HFFc6 (cell line): ENCODE results near the gene RAD51B. TPM values are rescaled to one million over a fixed set of nuclear protein-coding genes. Genes with fewer than 3 reads are reported as not detected.
"Not testable (repeated sequence)": the region's sequence is repeated elsewhere in the genome, so short reads cannot be mapped to it uniquely, and the experiment has no call there.

ENCODE experiments used
- DNase-seq: peaks from one replicate; pipeline ENCODE4 v3.0.0-alpha.2; 2018
- H3K27ac Mint-ChIP-seq: 2 replicates; pipeline ENCODE4 v1.8.0; 2020; ENCODE audit warnings: mild to moderate bottlenecking, mixed read lengths
- H3K27me3 Mint-ChIP-seq: 2 replicates; pipeline ENCODE4 v1.8.0; 2021; ENCODE audit warnings: mild to moderate bottlenecking, moderate library complexity, mixed read lengths; ENCODE audit not compliant: insufficient read depth
- H3K36me3 Mint-ChIP-seq: 2 replicates; pipeline ENCODE4 v1.8.0; 2021; ENCODE audit warnings: low read depth, mixed read lengths
- H3K4me1 Mint-ChIP-seq: 2 replicates; pipeline ENCODE4 v1.8.0; 2020; ENCODE audit warnings: low read depth, mixed read lengths
- H3K4me3 Mint-ChIP-seq: 2 replicates; pipeline ENCODE4 v1.8.0; 2020; ENCODE audit warnings: mild to moderate bottlenecking, moderate library complexity, mixed read lengths
- H3K9me3 Mint-ChIP-seq: 2 replicates; pipeline ENCODE4 v1.8.0; 2020; ENCODE audit warnings: mild to moderate bottlenecking, mixed read lengths
- total RNA-seq, 6 experiments: library from RNA; stranded (reverse); fragmentation: NEBNext Ultra II Directional; extraction: Animal tissue kit (Norgen Biotek cat#: 25700); gene quantifications; 2 replicates in 1 of 6; 3 replicates in 5 of 6; pipeline ENCODE4 v1.2.3, GENCODE V29; 2021
- TF ChIP-seq, protein P1 (sequence below): fragments of 200-600 bp; sonication (generic); IDR thresholded peaks from 2 replicates; pipeline ENCODE4 v1.5.0; 2021; ENCODE audit warnings: antibody characterized with exemption, mild to moderate bottlenecking

RAD51B gene
- total RNA-seq, 6 experiments from 2014 or later, result 7.1 to 12.4 (median 9.6) TPM

DNA sequence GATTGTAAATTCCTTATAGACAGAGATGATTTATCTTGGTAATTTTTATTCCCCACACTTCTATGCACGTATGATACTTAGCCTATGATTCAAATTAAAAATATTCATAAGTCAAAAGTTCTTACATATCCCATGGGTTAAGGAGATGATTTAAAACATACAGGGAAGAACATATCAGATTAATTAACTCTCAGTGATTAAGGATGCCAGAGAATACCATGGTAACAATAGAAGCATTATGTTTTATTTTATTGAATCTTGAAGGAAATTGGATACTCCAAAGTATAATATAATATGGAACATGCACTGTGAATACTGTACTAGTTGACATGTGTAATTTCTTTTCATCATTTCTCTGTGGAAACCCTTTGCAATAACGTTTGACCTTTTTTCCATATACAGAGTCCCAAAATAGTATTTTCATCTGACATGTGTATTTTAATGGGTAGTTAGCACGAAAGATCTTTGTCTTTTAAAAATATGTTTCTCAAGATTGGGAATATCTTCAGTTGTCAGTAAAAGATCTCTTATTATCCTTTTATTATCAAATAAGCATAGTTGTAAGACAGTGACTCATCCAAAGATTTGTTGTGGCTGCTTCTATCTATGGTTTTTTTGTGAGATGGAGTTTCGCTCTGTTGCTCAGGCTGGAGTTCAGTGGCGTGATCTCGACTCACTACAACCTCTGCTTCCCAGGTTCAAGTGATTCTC lies 166.7 kb downstream of the RAD51B start:
- DNase-seq, result peak; percentile 45
- TF ChIP-seq, protein P1, sequence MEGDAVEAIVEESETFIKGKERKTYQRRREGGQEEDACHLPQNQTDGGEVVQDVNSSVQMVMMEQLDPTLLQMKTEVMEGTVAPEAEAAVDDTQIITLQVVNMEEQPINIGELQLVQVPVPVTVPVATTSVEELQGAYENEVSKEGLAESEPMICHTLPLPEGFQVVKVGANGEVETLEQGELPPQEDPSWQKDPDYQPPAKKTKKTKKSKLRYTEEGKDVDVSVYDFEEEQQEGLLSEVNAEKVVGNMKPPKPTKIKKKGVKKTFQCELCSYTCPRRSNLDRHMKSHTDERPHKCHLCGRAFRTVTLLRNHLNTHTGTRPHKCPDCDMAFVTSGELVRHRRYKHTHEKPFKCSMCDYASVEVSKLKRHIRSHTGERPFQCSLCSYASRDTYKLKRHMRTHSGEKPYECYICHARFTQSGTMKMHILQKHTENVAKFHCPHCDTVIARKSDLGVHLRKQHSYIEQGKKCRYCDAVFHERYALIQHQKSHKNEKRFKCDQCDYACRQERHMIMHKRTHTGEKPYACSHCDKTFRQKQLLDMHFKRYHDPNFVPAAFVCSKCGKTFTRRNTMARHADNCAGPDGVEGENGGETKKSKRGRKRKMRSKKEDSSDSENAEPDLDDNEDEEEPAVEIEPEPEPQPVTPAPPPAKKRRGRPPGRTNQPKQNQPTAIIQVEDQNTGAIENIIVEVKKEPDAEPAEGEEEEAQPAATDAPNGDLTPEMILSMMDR, result no peak
- H3K36me3 Mint-ChIP-seq, result no peaks in the 10 kb centered on the region
- no peak overlapping the region for H3K4me3 Mint-ChIP-seq
- peaks cover 41% of the 10 kb centered on the region for H3K4me1 Mint-ChIP-seq
- H3K27me3 Mint-ChIP-seq, result no peaks in the 10 kb centered on the region
- H3K9me3 Mint-ChIP-seq, result no peaks in the 10 kb centered on the region
- H3K27ac Mint-ChIP-seq, result peak overlapping the region; percentile 71

DNA sequence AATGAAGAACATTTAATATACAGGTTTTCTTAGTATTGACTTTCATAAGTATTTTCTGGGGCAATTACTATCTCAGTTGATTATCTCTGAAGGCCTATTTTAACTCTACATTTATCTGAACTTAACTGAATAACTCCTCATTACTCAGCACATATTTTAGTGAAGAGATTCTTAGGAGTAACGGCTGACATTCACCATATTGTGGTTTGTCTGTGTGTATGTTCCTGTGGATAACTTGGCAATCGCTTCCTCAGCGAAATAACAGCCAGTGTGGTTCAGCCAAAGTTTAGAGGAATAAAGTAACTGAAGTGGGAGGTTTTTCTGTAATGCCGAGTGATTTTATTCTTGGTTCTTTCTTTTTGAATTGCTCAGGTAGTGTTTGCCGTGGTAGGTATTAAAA lies 168.0 kb downstream of the RAD51B start:
- H3K4me3 Mint-ChIP-seq, result peak overlapping the region; percentile 50

DNA sequence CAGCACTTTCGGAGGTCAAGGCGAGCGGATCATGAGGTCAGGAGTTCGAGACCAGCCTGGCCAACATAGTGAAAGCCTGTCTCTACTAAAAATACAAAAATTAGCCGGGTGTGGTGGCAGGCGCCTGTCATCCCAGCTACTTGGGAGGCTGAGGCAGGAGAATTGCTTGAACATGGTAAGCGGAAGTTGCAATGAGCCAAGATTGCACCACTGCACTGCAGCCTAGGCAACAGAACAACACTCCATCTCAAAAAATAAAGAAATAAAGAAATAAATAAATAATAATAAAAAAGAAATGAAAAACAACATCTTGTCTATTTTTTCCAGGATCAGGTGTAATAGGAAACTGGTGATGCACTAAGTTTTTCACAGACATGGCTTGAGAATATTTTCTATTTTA lies 168.6 kb downstream of the RAD51B start:
- Mint-ChIP-seq H3K4me1 (peaks cover 31% of the 10 kb centered on the region), H3K27ac (peak overlapping the region; percentile 77), H3K4me3 (peak overlapping the region; percentile 50; the same call in 1 of the 2 replicates)
- DNase-seq, H3K9me3 Mint-ChIP-seq, H3K36me3 Mint-ChIP-seq, H3K27me3 Mint-ChIP-seq: not testable (repeated sequence)

More for the DNA sequence above, 168.0 kb downstream of the RAD51B start:
- peak overlapping the region; percentile 77 for H3K27ac Mint-ChIP-seq
- no peaks in the 10 kb centered on the region for H3K36me3 Mint-ChIP-seq
- H3K27me3 Mint-ChIP-seq, result no peaks in the 10 kb centered on the region
- DNase-seq, result peak; percentile 58
- H3K9me3 Mint-ChIP-seq, result no peaks in the 10 kb centered on the region
- peaks cover 37% of the 10 kb centered on the region for H3K4me1 Mint-ChIP-seq
- TF ChIP-seq, protein P1, result no peak

DNA sequence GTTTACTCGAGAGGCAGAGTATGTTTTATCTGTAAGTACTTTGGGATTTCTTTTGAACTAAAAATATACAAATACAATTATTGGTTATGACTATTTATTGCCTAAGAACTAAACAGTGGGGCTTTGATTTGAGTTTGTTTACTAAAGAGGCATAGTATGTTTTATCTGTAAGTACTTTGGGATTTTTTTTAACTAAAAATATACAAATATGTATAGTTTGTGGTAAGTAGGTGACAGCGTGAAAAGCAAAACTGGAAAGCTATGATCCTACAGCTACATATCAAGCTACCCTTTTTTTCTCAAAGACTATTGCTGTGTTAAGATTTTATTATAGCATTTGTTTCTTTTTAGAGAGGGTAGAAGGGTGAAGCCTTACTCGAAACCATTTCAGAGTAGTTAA lies 171.0 kb downstream of the RAD51B start:
- Mint-ChIP-seq H3K4me1 (peaks cover 22% of the 10 kb centered on the region), H3K4me3 (no peak overlapping the region), H3K9me3 (no peaks in the 10 kb centered on the region), H3K36me3 (no peaks in the 10 kb centered on the region), H3K27me3 (no peaks in the 10 kb centered on the region), H3K27ac (no peak overlapping the region)
- DNase-seq, result no peak
- TF ChIP-seq, protein P1, result no peak

DNA sequence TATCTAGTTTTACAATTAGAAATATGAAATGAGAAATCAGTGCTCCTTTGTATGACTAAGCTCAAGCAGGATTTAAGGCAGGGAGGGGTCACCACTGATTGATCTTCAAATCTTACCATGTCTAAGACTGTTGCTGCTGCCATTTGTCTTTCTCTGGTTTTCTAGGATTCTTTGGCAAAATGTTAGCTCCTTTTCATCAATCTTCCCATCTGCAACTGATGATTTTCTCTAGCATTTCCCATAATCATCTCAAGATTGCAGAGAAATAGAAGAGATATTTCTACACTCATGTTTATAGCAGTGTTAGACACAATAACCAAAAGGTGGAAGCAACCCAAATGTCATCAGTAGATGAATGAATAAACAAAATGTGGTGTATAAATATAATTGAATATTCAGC lies 175.0 kb downstream of the RAD51B start:
- Mint-ChIP-seq H3K4me3 (no peak overlapping the region), H3K4me1 (peaks cover 14% of the 10 kb centered on the region), H3K27ac (no peak overlapping the region), H3K27me3 (no peaks in the 10 kb centered on the region), H3K9me3 (no peaks in the 10 kb centered on the region), H3K36me3 (no peaks in the 10 kb centered on the region)
- TF ChIP-seq, protein P1, result no peak
- DNase-seq, result no peak

DNA sequence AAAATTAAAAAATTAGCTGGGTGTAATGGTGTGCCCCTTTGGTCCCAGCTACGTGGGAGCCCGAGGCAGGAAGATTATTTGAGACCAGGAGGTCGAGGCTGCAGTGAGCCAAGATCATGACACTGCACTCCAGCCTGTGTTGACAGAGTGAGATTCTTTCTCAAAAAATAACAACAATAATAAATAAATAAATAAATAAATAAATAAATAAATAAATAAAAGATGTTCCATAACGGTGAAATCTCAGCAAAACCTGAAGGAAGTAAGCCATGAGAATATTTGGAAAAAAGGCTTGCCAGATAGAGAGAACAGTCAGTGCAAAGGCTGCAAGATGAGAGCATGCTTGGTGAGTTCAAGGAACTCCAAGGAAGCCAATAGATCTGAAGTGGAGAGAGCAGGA lies 176.7 kb downstream of the RAD51B start:
- TF ChIP-seq, protein P1, result no peak
- Mint-ChIP-seq H3K4me3 (no peak overlapping the region), H3K27me3 (no peaks in the 10 kb centered on the region), H3K27ac (no peak overlapping the region), H3K36me3 (no peaks in the 10 kb centered on the region), H3K9me3 (no peaks in the 10 kb centered on the region), H3K4me1 (peaks cover 29% of the 10 kb centered on the region)
- no peak for DNase-seq
